Measurements from ENCODE around the gene CARD9. TPM values are rescaled to one million over a fixed set of nuclear protein-coding genes. Genes with fewer than 3 reads are reported as not detected.

CARD9 gene
- total and polyA plus RNA-seq, 2 of the 8 experiments (the other 6 are each of a cell fraction or from before 2014, with no cell fraction given): 0.15 to 1.1 TPM

- Histone ChIP-seq H2BK15ac (ENCODE audit: low read length) (peak within 1 kb of the TSS; percentile 19; the same call in 1 of the 2 replicates), H3K4ac (replicated peaks; ENCODE audit: insufficient read length, low read depth, low read length) (no peak within 1 kb of the TSS), H3K23me2 (ENCODE audit: low read depth, low read length) (no peaks in the 10 kb centered on the region; the same call in 1 of the 2 replicates), H3K4me3 (ENCODE audit: extremely low read depth in 1 of 4, insufficient read depth in 2 of 4, low read depth in 3 of 4, low read length in 4 of 4) (peak within 1 kb of the TSS; percentile 71 to 97 (median 80)), H2AFZ (ENCODE audit: low read length) (no peak within 1 kb of the TSS), H3K27ac (ENCODE audit: low read depth, low read length) (peak within 1 kb of the TSS; percentile 75; the same call in 1 of the 2 replicates), H3K18ac (ENCODE audit: extremely low read depth, low read length) (peak within 1 kb of the TSS; percentile 83; the same call in 1 of the 2 replicates), H3K56ac (replicated peaks; ENCODE audit: insufficient read length, low read depth, low read length) (peak within 1 kb of the TSS; percentile 24), H3K27me3 (replicated peaks in 1 of 4; ENCODE audit: control insufficient read depth in 3 of 4, extremely low read depth in 1 of 4, insufficient read depth in 3 of 4, low read length in 3 of 4) (peaks cover 0 to 2% (median 0%) of the 10 kb centered on the region in 4 experiments; a peak in 2 of 7 replicates), H3K79me2 (ENCODE audit: control insufficient read depth in 1 of 2, insufficient read depth in 2 of 2, low read length in 2 of 2) (no peaks in the 10 kb centered on the region), H3K4me2 (ENCODE audit: insufficient read depth in 1 of 2, low read depth in 2 of 2, low read length in 2 of 2) (peak within 1 kb of the TSS; percentile 45 to 69), H4K8ac (ENCODE audit: extremely low read depth, insufficient read depth, low read length) (peak within 1 kb of the TSS; percentile 95), H2BK12ac (ENCODE audit: low read depth, low read length) (no peak within 1 kb of the TSS), H2BK5ac (ENCODE audit: low read depth, low read length) (peak within 1 kb of the TSS; percentile 91; the same call in 1 of the 2 replicates), H3K79me1 (ENCODE audit: low read depth, low read length) (peaks cover 3% of the 10 kb centered on the region), H3K23ac (ENCODE audit: insufficient read length) (no peak within 1 kb of the TSS), H3K9ac (replicated peaks in 1 of 4; ENCODE audit: extremely low read depth in 1 of 4, low read depth in 3 of 4, low read length in 3 of 4) (peak within 1 kb of the TSS in 3 of 4 experiments; percentile 70 to 93 (median 84); a peak in 5 of 7 replicates), H3K9me3 (ENCODE audit: insufficient read depth in 2 of 2, low read depth in 1 of 2, low read length in 1 of 2) (peaks cover 0 to 3% of the 10 kb centered on the region in 2 experiments; a peak in 1 of 4 replicates), H3K14ac (ENCODE audit: insufficient read length) (no peak within 1 kb of the TSS), H4K5ac (ENCODE audit: insufficient read length, low read depth, low read length) (peak within 1 kb of the TSS; percentile 24), H4K20me1 (replicated peaks in 1 of 2; ENCODE audit: control insufficient read depth in 1 of 2, insufficient read depth in 2 of 2, low read length in 2 of 2) (peaks cover 3 to 7% of the 10 kb centered on the region in 2 experiments), H2AK5ac (ENCODE audit: low read depth, low read length) (no peak within 1 kb of the TSS), H3K4me1 (replicated peaks in 1 of 4; ENCODE audit: control insufficient read depth in 3 of 4, insufficient read depth in 4 of 4, low read length in 3 of 4) (peaks cover 0 to 8% (median under 1%) of the 10 kb centered on the region in 4 experiments; a peak in 3 of 7 replicates), H2BK20ac (ENCODE audit: low read length) (no peak within 1 kb of the TSS), H3K36me3 (ENCODE audit: control insufficient read depth in 2 of 4, insufficient read depth in 4 of 4, low read length in 3 of 4) (peaks cover 0 to 2% (median 0%) of the 10 kb centered on the region in 4 experiments; a peak in 1 of 8 replicates), H4K91ac (replicated peaks; ENCODE audit: insufficient read length, low read length) (no peak within 1 kb of the TSS), H2BK120ac (replicated peaks; ENCODE audit: low read depth, low read length) (no peak within 1 kb of the TSS)
- ChIA-PET POLR2A (ENCODE audit: partially characterized antibody) (interaction anchor here (0.5 to 15.8 kb wide), 17 partner anchors 9 to 962 kb away, joined by 3 to 137 read pairs (median 3); partner anchors contain the start of genes CARD9 and SNAPC4), CTCF (ENCODE audit: partially characterized antibody) (interaction anchor here (0.7 to 7.1 kb wide), 28 partner anchors 9 to 585 kb away, joined by 3 to 80 read pairs (median 4); partner anchors contain the start of genes CARD9 and GPSM1)
- peak; percentile 89 to 99 for DNase-seq (ENCODE audit: low read depth in 1 of 2, low spot score in 2 of 2)
- FAIRE-seq: no peak
- WGBS, 2 experiments (ENCODE audit: extremely low coverage in 1 of 2, insufficient coverage in 1 of 2, insufficient read length in 1 of 2, insufficient replicate concordance in 2 of 2, low coverage in 1 of 2, low lambda C conversion rate in 2 of 2, missing lambda C conversion rate in 1 of 2): 7% methylated on average over 86 of the region's 97 CpGs; no CpG with 5 or more reads in 1 of the 2 experiments
- TF ChIP-seq SAP30 (IDR thresholded peaks at IDR 0.05; ENCODE audit: insufficient read depth, insufficient replicate concordance, low read length) (no peak), BRCA1 (IDR thresholded peaks at IDR 0.05; ENCODE audit: low read depth, low read length) (no peak), EZH2 (IDR thresholded peaks at IDR 0.05; ENCODE audit: low read depth, low read length, severe bottlenecking) (no peak), RFX5 (IDR thresholded peaks at IDR 0.05; ENCODE audit: borderline replicate concordance, low read depth, low read length) (no peak), SIRT6 (IDR thresholded peaks at IDR 0.05; ENCODE audit: low read length) (no peak), SP1 (IDR thresholded peaks at IDR 0.05; ENCODE audit: low read depth, low read length) (peak; percentile 54; the same call in 1 of the 2 replicates), NRF1 (IDR thresholded peaks at IDR 0.05; ENCODE audit: low read depth, low read length) (no peak), SP2 (IDR thresholded peaks at IDR 0.05; ENCODE audit: low read length) (no peak), TCF12 (IDR thresholded peaks at IDR 0.05; ENCODE audit: low read depth, low read length) (peak; percentile 86), JUN (IDR thresholded peaks at IDR 0.05; ENCODE audit: low read depth, low read length) (no peak), POU5F1 (IDR thresholded peaks at IDR 0.05; ENCODE audit: low read depth, low read length) (no peak), CHD2 (IDR thresholded peaks at IDR 0.05; ENCODE audit: low read length) (no peak)
These were observed 10.1 kb downstream of the CARD9 start, which contains the start of gene DNLZ for GRCh38 chr9:136363106-136363948. TSS of gene DNLZ (minus strand) at chr9:136363744. CDS start at chr9:136363714, 30 bp downstream.
